Calu3 (cell line): Measurements from ENCODE around the gene TUBGCP5. TPM values are rescaled to one million over a fixed set of nuclear protein-coding genes. Genes with fewer than 3 reads are reported as not detected.

Experiments
- BruUV-seq: library from RNA; stranded (reverse); fragments of 400-500 nt; replicated peaks from 2 replicates; lab custom pipeline; 2021; lab: Mats Ljungman, UMichigan
- CTCF ChIA-PET: fragments of 300-600 bp; sonication (Branson Sonifier 250); formaldehyde crosslinking; loops from one replicate; lab custom pipeline; 2022; ENCODE audit warnings: antibody characterized with exemption; lab: Charles Lee
- DNase-seq: peaks from one replicate; pipeline ENCODE4 v3.0.0; 2022
- H3K27ac Mint-ChIP-seq: one replicate; pipeline ENCODE4 v1.8.0; 2022; ENCODE audit warnings: mixed read lengths; ENCODE audit not compliant: unreplicated experiment
- H3K27me3 Mint-ChIP-seq: one replicate; pipeline ENCODE4 v1.8.0; 2022; ENCODE audit warnings: mixed read lengths; ENCODE audit not compliant: unreplicated experiment
- H3K36me3 Mint-ChIP-seq: one replicate; pipeline ENCODE4 v1.8.0; 2022; ENCODE audit warnings: mild to moderate bottlenecking, moderate library complexity, mixed read lengths; ENCODE audit not compliant: insufficient read depth, unreplicated experiment
- H3K4me1 Mint-ChIP-seq: one replicate; pipeline ENCODE4 v1.8.0; 2022; ENCODE audit warnings: mild to moderate bottlenecking, low read depth, mixed read lengths; ENCODE audit not compliant: unreplicated experiment
- H3K4me3 Mint-ChIP-seq: one replicate; pipeline ENCODE4 v1.8.0; 2022; ENCODE audit warnings: mild to moderate bottlenecking, low read depth, moderate library complexity, mixed read lengths; ENCODE audit not compliant: unreplicated experiment
- H3K9me3 Mint-ChIP-seq: one replicate; pipeline ENCODE4 v1.8.0; 2022; ENCODE audit warnings: low read depth, mixed read lengths; ENCODE audit not compliant: unreplicated experiment
- CTCF ChIP-seq: fragments of 200-600 bp; IDR thresholded peaks from one replicate; pipeline ENCODE4 v1.8.0; 2022; ENCODE audit warnings: antibody characterized with exemption; ENCODE audit not compliant: unreplicated experiment
- intact Hi-C: fragments of 100-400 bp; cut with micrococcal nuclease; formaldehyde crosslinking; loops from one replicate; pipeline ENCODE4 v1.10.0; 2022; ENCODE audit not compliant: unreplicated experiment
- total RNA-seq: library from RNA; stranded (reverse); gene quantifications from 2 replicates; pipeline ENCODE4 v1.2.3, GENCODE V29; 2022

The TUBGCP5 gene
- total RNA-seq, 1 experiment from 2014 or later: 6.8 TPM

DNA sequence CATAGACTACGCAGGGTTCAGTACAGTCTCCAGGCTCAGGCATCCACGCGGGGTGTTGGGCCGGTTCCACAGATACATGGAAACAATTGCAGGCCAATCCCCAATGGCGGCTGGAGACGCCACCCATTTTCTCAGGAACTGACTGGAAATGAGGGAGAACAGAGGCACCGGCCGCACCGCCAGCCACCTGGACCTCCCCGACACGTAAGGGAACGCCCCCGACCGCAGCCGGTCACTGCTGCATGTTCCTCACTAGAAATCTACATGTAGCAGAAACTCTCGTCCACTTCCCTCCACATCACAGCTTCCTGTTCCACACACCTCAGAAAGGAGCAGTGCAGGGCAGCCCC is 88.4 kb downstream of the TUBGCP5 start:
- Mint-ChIP-seq H3K4me1 (no peaks in the 10 kb centered on the region), H3K27me3 (no peaks in the 10 kb centered on the region), H3K27ac (no peak overlapping the region), H3K4me3 (no peak overlapping the region), H3K36me3 (no peaks in the 10 kb centered on the region), H3K9me3 (no peaks in the 10 kb centered on the region)
- no TSS peak for BruUV-seq
- CTCF ChIA-PET: no interaction called here
- TF ChIP-seq CTCF: no peak
- no peak for DNase-seq
- intact Hi-C loops: no loop called here

DNA sequence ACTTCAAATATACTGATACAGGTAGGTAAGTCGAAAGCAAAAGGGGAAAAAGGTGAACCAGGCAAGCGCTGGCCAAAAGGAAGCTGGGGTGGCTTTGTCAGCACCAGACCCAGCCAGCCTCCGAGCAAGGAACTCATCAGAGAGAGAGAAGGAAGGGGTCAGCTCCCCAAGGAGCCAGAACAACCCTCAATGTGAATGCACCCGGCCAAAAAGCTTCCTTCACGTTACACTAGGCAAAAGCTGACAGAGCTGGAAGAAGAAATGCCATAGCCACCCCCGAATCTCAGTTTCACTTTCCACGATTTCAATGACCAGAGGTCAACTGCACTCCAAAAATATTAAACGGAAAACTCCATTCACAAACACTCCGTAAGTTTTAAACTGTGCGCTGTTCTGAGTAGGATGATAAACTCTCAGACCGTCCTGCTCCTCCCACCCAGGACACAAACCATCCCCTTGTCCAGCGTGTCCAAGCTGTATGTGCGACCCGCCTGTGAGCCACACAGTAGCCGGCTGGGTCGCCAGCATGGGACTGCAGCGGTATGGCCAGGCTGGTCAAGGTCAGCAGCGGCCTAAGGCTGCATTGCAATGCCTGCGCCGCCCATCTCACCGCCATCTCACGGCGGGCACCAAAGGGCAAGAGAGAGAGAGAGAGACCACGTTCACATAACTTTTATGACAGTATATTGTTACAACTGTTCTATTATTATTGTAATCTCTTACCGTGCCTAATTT is 88.9 kb downstream of the TUBGCP5 start:
- DNase-seq: no peak
- Mint-ChIP-seq H3K27ac (no peak overlapping the region), H3K4me1 (no peaks in the 10 kb centered on the region), H3K27me3 (no peaks in the 10 kb centered on the region), H3K36me3 (no peaks in the 10 kb centered on the region), H3K9me3 (no peaks in the 10 kb centered on the region), H3K4me3 (no peak overlapping the region)
- intact Hi-C loops: no loop called here
- no TSS peak for BruUV-seq
- CTCF ChIA-PET: no interaction called here
- TF ChIP-seq CTCF: no peak

Other genes starting within 250 kb of the TUBGCP5 start
- 26.0 and 26.6 TPM in 2 replicates for gene NIPA2, start 200.9 kb downstream of the TUBGCP5 start, total RNA-seq
- 53.7 and 60.1 TPM in 2 replicates for gene CYFIP1, start 59.2 kb downstream of the TUBGCP5 start, total RNA-seq
- not detected in 2 replicates for gene GOLGA6L1, start 97.3 kb upstream of the TUBGCP5 start, total RNA-seq